GM06990 (cell line): ENCODE results near the gene IGFBP3.

Experiments used
- DNase-seq: peaks from one replicate; pipeline ENCODE4 v3.0.0-alpha.2; 2011; ENCODE audit not compliant: insufficient read length; ENCODE audit errors: extremely low read depth
- H3K27me3 ChIP-seq: replicated peaks from 2 replicates; pipeline ENCODE4 v1.6.0; 2011; ENCODE audit warnings: low read length; ENCODE audit not compliant: control insufficient read depth, insufficient read depth
- H3K36me3 ChIP-seq: 2 replicates; pipeline ENCODE4 v1.5.1; 2011; ENCODE audit warnings: low read length; ENCODE audit not compliant: control insufficient read depth, insufficient read depth
- H3K4me3 ChIP-seq: replicated peaks from 2 replicates; pipeline ENCODE4 v1.5.1; 2011; ENCODE audit warnings: low read depth, mild to moderate bottlenecking, control low read depth, low read length
- CTCF ChIP-seq: IDR thresholded peaks from 2 replicates; pipeline ENCODE4 v1.5.1; 2011; ENCODE audit warnings: low read length, control low read depth, mild to moderate bottlenecking, inconsistent platforms; ENCODE audit not compliant: insufficient read depth, poor library complexity, severe bottlenecking

The IGFBP3 gene

GRCh38 chr7:45917658-45918057, 3.4 kb downstream of the IGFBP3 start:
- Histone ChIP-seq H3K27me3 (peaks cover 5% of the 10 kb centered on the region), H3K4me3 (no peak overlapping the region), H3K36me3 (no peaks in the 10 kb centered on the region)
- peak; percentile 66 for DNase-seq
- TF ChIP-seq CTCF: peak; percentile 94

- no peak for TF ChIP-seq CTCF
- no peaks in the 10 kb centered on the region for H3K36me3 ChIP-seq
- no peak for DNase-seq
- H3K4me3 ChIP-seq: no peak overlapping the region
- H3K27me3 ChIP-seq: peaks cover 5% of the 10 kb centered on the region
Observed at GRCh38 chr7:45917064-45917463, 4.0 kb downstream of the IGFBP3 start.

GRCh38 chr7:45915606-45916005, 5.5 kb downstream of the IGFBP3 start:
- no peak for DNase-seq
- no peak for TF ChIP-seq CTCF
- Histone ChIP-seq H3K4me3 (no peak overlapping the region), H3K27me3 (peaks cover 5% of the 10 kb centered on the region), H3K36me3 (no peaks in the 10 kb centered on the region)

GRCh38 chr7:45914911-45915310, 6.2 kb downstream of the IGFBP3 start:
- DNase-seq: no peak
- TF ChIP-seq CTCF: no peak
- peaks cover 4% of the 10 kb centered on the region for H3K27me3 ChIP-seq
- H3K4me3 ChIP-seq: no peak overlapping the region
- H3K36me3 ChIP-seq: no peaks in the 10 kb centered on the region

GRCh38 chr7:45912972-45913371, 8.1 kb downstream of the IGFBP3 start:
- peaks cover 4% of the 10 kb centered on the region for H3K27me3 ChIP-seq
- no peak for DNase-seq
- H3K4me3 ChIP-seq: no peak overlapping the region
- no peak for TF ChIP-seq CTCF
- H3K36me3 ChIP-seq: no peaks in the 10 kb centered on the region

- DNase-seq: no peak
- TF ChIP-seq CTCF: no peak
- H3K4me3 ChIP-seq: no peak overlapping the region
- H3K27me3 ChIP-seq: peaks cover 4% of the 10 kb centered on the region
- no peaks in the 10 kb centered on the region for H3K36me3 ChIP-seq
Observed at GRCh38 chr7:45911311-45911710, 9.8 kb downstream of the IGFBP3 start.
